H1 (cell line): Measurements from ENCODE around the gene RNFT1. TPM values are rescaled to one million over a fixed set of nuclear protein-coding genes. Genes with fewer than 3 reads are reported as not detected.

Experiments used
- CTCF ChIA-PET: fragments of 300-600 bp; sonication (Branson Sonifier 250); formaldehyde crosslinking; loops from one replicate; lab custom pipeline; 2021; ENCODE audit not compliant: partially characterized antibody; lab: Charles Lee
- POLR2A ChIA-PET: fragments of 300-600 bp; sonication (Branson Sonifier 250); formaldehyde crosslinking; loops from one replicate; lab custom pipeline; 2021; ENCODE audit warnings: inconsistent platforms; ENCODE audit not compliant: partially characterized antibody; lab: Charles Lee
- DNase-seq, 2 experiments: peaks; one replicate each; pipeline versions ENCODE4 v3.0.0 to v3.0.0-alpha.2; 2010 to 2022; ENCODE audit warnings: low spot score in 2 of 2, low read depth in 1 of 2, mixed read lengths in 1 of 2
- FAIRE-seq: peaks from 2 replicates; lab custom pipeline; 2011; peaks lifted over from hg19 to GRCh38; lab: Jason Lieb, UNC
- H2AFZ ChIP-seq: 2 replicates; pipeline ENCODE4 v1.8.1; 2012; ENCODE audit warnings: low read length, inconsistent platforms
- H2AK5ac ChIP-seq: 2 replicates; pipeline ENCODE4 v1.6.1; 2013; ENCODE audit warnings: low read depth, low read length
- H2BK120ac ChIP-seq: replicated peaks from 2 replicates; pipeline ENCODE3; 2013; ENCODE audit warnings: low read depth, low read length, inconsistent platforms
- H2BK12ac ChIP-seq: 2 replicates; pipeline ENCODE4 v1.6.1; 2013; ENCODE audit warnings: low read depth, low read length
- H2BK15ac ChIP-seq: 2 replicates; pipeline ENCODE4 v1.6.1; 2013; ENCODE audit warnings: low read length
- H2BK20ac ChIP-seq: 2 replicates; pipeline ENCODE4 v1.6.1; 2013; ENCODE audit warnings: low read length
- H2BK5ac ChIP-seq: 2 replicates; pipeline ENCODE4 v1.6.1; 2013; ENCODE audit warnings: low read depth, low read length
- H3K14ac ChIP-seq: 2 replicates; pipeline ENCODE4 v1.6.1; 2013; ENCODE audit warnings: inconsistent platforms; ENCODE audit not compliant: insufficient read length
- H3K18ac ChIP-seq: 2 replicates; pipeline ENCODE4 v1.6.1; 2013; ENCODE audit warnings: low read length; ENCODE audit errors: extremely low read depth
- H3K23ac ChIP-seq: 2 replicates; pipeline ENCODE4 v1.6.1; 2013; ENCODE audit warnings: inconsistent platforms; ENCODE audit not compliant: insufficient read length
- H3K23me2 ChIP-seq: 2 replicates; pipeline ENCODE4 v1.6.1; 2013; ENCODE audit warnings: low read depth, low read length
- H3K27ac ChIP-seq: 2 replicates; pipeline ENCODE4 v1.6.1; 2011; ENCODE audit warnings: low read depth, low read length, inconsistent platforms
- H3K27me3 ChIP-seq, 4 experiments: replicated peaks in 1 of 4; 1 replicate in 1 of 4; 2 replicates in 3 of 4; pipeline versions ENCODE4 v1.6.1 to v1.8.1; 2011 to 2013; ENCODE audit warnings: low read length in 3 of 4, mild to moderate bottlenecking in 3 of 4, inconsistent platforms in 2 of 4, mixed read lengths in 2 of 4, moderate library complexity in 1 of 4; ENCODE audit not compliant: control insufficient read depth in 3 of 4, insufficient read depth in 3 of 4; ENCODE audit errors: extremely low read depth in 1 of 4
- H3K36me3 ChIP-seq, 4 experiments: 2 replicates each; pipeline versions ENCODE4 v1.6.1 to v1.8.1; 2011 to 2013; ENCODE audit warnings: mild to moderate bottlenecking in 4 of 4, low read length in 3 of 4, moderate library complexity in 2 of 4, control low read depth in 1 of 4, inconsistent platforms in 1 of 4; ENCODE audit not compliant: insufficient read depth in 4 of 4, control insufficient read depth in 2 of 4
- H3K4ac ChIP-seq: replicated peaks from 2 replicates; pipeline ENCODE3; 2013; ENCODE audit warnings: low read length, low read depth, mixed read lengths, inconsistent platforms; ENCODE audit not compliant: insufficient read length
- H3K4me1 ChIP-seq, 4 experiments: replicated peaks in 1 of 4; 1 replicate in 1 of 4; 2 replicates in 3 of 4; pipeline versions ENCODE4 v1.6.1 to v1.8.1; 2011 to 2013; ENCODE audit warnings: low read length in 3 of 4, inconsistent platforms in 2 of 4, mixed read lengths in 1 of 4; ENCODE audit not compliant: insufficient read depth in 4 of 4, control insufficient read depth in 3 of 4
- H3K4me2 ChIP-seq, 2 experiments: 2 replicates each; pipeline versions ENCODE4 v1.6.1 to v1.8.1; 2011 to 2013; ENCODE audit warnings: low read depth in 2 of 2, low read length in 2 of 2, control low read depth in 1 of 2, inconsistent platforms in 1 of 2, mild to moderate bottlenecking in 1 of 2; ENCODE audit not compliant: insufficient read depth in 1 of 2
- H3K4me3 ChIP-seq, 4 experiments: fragments of 200-600, 300-600 bp in 1 of 4; sonication (generic), shearing (Covaris generic), sonication (Bioruptor Twin) in 1 of 4; 2 replicates each; pipeline versions ENCODE4 v1.5.1 to v1.8.1; 2011 to 2016; ENCODE audit warnings: low read length in 4 of 4, low read depth in 3 of 4, control low read depth in 2 of 4, inconsistent platforms in 2 of 4, mild to moderate bottlenecking in 2 of 4, mixed read lengths in 1 of 4, moderate library complexity in 1 of 4; ENCODE audit not compliant: insufficient read depth in 2 of 4; ENCODE audit errors: extremely low read depth in 1 of 4
- H3K56ac ChIP-seq: replicated peaks from 2 replicates; pipeline ENCODE3; 2013; ENCODE audit warnings: low read depth, mild to moderate bottlenecking, mixed read lengths, low read length, inconsistent platforms; ENCODE audit not compliant: insufficient read length
- H3K79me1 ChIP-seq: 2 replicates; pipeline ENCODE4 v1.6.1; 2013; ENCODE audit warnings: low read depth, low read length, control low read depth
- H3K79me2 ChIP-seq, 2 experiments: 2 replicates each; pipeline versions ENCODE4 v1.6.1 to v1.8.1; 2012 to 2013; ENCODE audit warnings: low read length in 2 of 2, mild to moderate bottlenecking in 2 of 2, inconsistent platforms in 1 of 2; ENCODE audit not compliant: insufficient read depth in 2 of 2, control insufficient read depth in 1 of 2
- H3K9ac ChIP-seq, 4 experiments: replicated peaks in 1 of 4; 1 replicate in 1 of 4; 2 replicates in 3 of 4; pipeline versions ENCODE4 v1.6.1 to v1.8.1; 2011 to 2013; ENCODE audit warnings: low read depth in 3 of 4, low read length in 3 of 4, control low read depth in 2 of 4, mild to moderate bottlenecking in 2 of 4, moderate library complexity in 2 of 4, inconsistent platforms in 1 of 4; ENCODE audit errors: extremely low read depth in 1 of 4
- H3K9me3 ChIP-seq, 2 experiments: 2 replicates each; pipeline versions ENCODE4 v1.6.1 to v1.8.1; 2012 to 2013; ENCODE audit warnings: mild to moderate bottlenecking in 2 of 2, moderate library complexity in 2 of 2, control low read depth in 1 of 2, inconsistent platforms in 1 of 2, low read depth in 1 of 2, low read length in 1 of 2, mixed read lengths in 1 of 2; ENCODE audit not compliant: insufficient read depth in 2 of 2
- H4K20me1 ChIP-seq, 2 experiments: replicated peaks in 1 of 2; 2 replicates each; pipeline versions ENCODE3 to v1.8.1; 2011 to 2013; ENCODE audit warnings: inconsistent platforms in 2 of 2, low read length in 2 of 2, mild to moderate bottlenecking in 1 of 2; ENCODE audit not compliant: insufficient read depth in 2 of 2, control insufficient read depth in 1 of 2
- H4K5ac ChIP-seq: 2 replicates; pipeline ENCODE4 v1.6.1; 2013; ENCODE audit warnings: low read length, low read depth, mixed read lengths, inconsistent platforms; ENCODE audit not compliant: insufficient read length
- H4K8ac ChIP-seq: 2 replicates; pipeline ENCODE4 v1.8.0; 2013; ENCODE audit warnings: mild to moderate bottlenecking, moderate library complexity, low read length, inconsistent platforms; ENCODE audit not compliant: insufficient read depth; ENCODE audit errors: extremely low read depth
- H4K91ac ChIP-seq: replicated peaks from 2 replicates; pipeline ENCODE3; 2013; ENCODE audit warnings: low read length, mixed read lengths, inconsistent platforms; ENCODE audit not compliant: insufficient read length
- CHD2 ChIP-seq: IDR thresholded peaks from 2 replicates; pipeline ENCODE4 v1.6.1; 2012; ENCODE audit warnings: low read length, improper control_type of control experiment
- CTBP2 ChIP-seq: IDR thresholded peaks from 2 replicates; pipeline ENCODE4 v1.7.0; 2011; ENCODE audit warnings: borderline replicate concordance, mild to moderate bottlenecking, moderate library complexity, mixed read lengths, low read length; ENCODE audit not compliant: insufficient read depth, insufficient read length
- WGBS, 2 experiments: shearing (Covaris generic) in 1 of 2; methylation state at CpG; one replicate each; pipeline versions ENCODE4 v1.1.6 to v1.1.7; 2013 to 2015; ENCODE audit warnings: low lambda C conversion rate in 2 of 2, mixed read lengths in 2 of 2, inconsistent platforms in 1 of 2, low coverage in 1 of 2, missing lambda C conversion rate in 1 of 2; ENCODE audit not compliant: insufficient replicate concordance in 2 of 2, insufficient coverage in 1 of 2, insufficient read length in 1 of 2; ENCODE audit errors: extremely low coverage in 1 of 2, missing lambda C conversion rate in 1 of 2; 5-methylcytosine and 5-hydroxymethylcytosine counted together
- polyA plus RNA-seq, 7 experiments: library from polyadenylated mRNA; depleted of rRNA in 3 of 7; stranded (reverse) in 5 of 7; unstranded in 2 of 7; fragments of >200 nt in 5 of 7; fragments of 200-250 nt in 2 of 7; gene quantifications; 1 replicate in 5 of 7; 2 replicates in 1 of 7; 4 replicates in 1 of 7; pipeline versions ENCODE4 v1.2.1 to v1.2.3, GENCODE V29; 2011 to 2013; ENCODE audit warnings: missing spikeins in 2 of 7, mixed read lengths in 2 of 7
- total RNA-seq: library from RNA; stranded (reverse); fragmentation: NEBNext Ultra II Directional; extraction: Animal tissue kit (Norgen Biotek cat#: 25700); gene quantifications from 2 replicates; pipeline ENCODE4 v1.2.1, GENCODE V29; 2021

RNFT1 gene
- total and polyA plus RNA-seq, 2 of the 8 experiments (the other 6 are each of a cell fraction or from before 2014, with no cell fraction given), result 3.0 to 5.2 TPM

DNA sequence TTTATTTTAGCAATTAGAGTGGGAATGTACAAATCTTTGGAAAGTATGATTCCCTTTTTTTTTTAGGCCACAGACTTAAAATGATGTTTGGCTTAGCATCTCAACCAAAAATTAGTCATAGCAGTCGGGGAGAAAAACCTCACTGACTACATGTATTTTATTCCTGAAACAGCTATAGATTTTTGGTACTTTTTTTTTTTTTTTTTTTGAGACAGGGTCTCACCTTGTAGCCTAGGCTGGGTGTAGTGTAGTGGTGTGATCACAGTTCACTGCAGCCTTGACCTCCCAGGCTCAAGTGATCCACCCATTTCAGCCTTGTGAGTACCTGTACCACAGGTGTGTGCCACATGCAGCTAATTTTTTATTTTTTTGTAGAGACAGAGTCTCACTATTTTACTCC, 23.4 kb downstream of the RNFT1 start:
- Histone ChIP-seq H2BK15ac (no peak overlapping the region), H3K79me2 (no peaks in the 10 kb centered on the region), H2BK5ac (no peak overlapping the region), H3K79me1 (no peaks in the 10 kb centered on the region), H3K23ac (no peak overlapping the region), H3K36me3 (peaks cover 2 to 13% (median 4%) of the 10 kb centered on the region in 4 experiments; a peak in 7 of 8 replicates), H3K27me3 (no peaks in the 10 kb centered on the region), H2AK5ac (no peak overlapping the region), H3K23me2 (no peaks in the 10 kb centered on the region; the same call in 1 of the 2 replicates), H3K4me2 (no peak overlapping the region), H4K20me1 (no peaks in the 10 kb centered on the region), H3K4ac (no peak overlapping the region), H3K18ac (no peak overlapping the region), H3K4me1 (no peaks in the 10 kb centered on the region), H3K14ac (no peak overlapping the region), H2BK20ac (no peak overlapping the region), H4K8ac (no peak overlapping the region), H3K9ac (no peak overlapping the region), H3K4me3 (no peak overlapping the region), H2BK12ac (no peak overlapping the region), H4K91ac (no peak overlapping the region), H3K27ac (no peak overlapping the region), H3K56ac (no peak overlapping the region), H4K5ac (no peak overlapping the region), H2AFZ (no peak overlapping the region), H2BK120ac (no peak overlapping the region), H3K9me3 (no peaks in the 10 kb centered on the region)
- WGBS, 2 experiments, result 89% methylated on average over 1 of the region's 1 CpG; no CpG with 5 or more reads in 1 of the 2 experiments
- ChIA-PET POLR2A (no interaction called here), CTCF (interaction anchor here (0.5 to 1.2 kb wide), 4 partner anchors 22 to 65 kb away, joined by 3 to 5 read pairs (median 4); no protein-coding TSS in a partner anchor)
- FAIRE-seq (no peak), DNase-seq (no peak)
- TF ChIP-seq CTBP2 (no peak), CHD2 (no peak)
